K562 (cell line): ENCODE results near the gene CYP2C8. TPM values are rescaled to one million over a fixed set of nuclear protein-coding genes. Genes with fewer than 3 reads are reported as not detected.

ENCODE experiments used
- ATAC-seq: fragments of 200-7000 bp; cut with Tn5 transposase; 3 replicates; pipeline ENCODE4 v1.9.1; 2020; ENCODE audit warnings: moderate library complexity
- BruUV-seq: library from RNA; stranded (reverse); fragments of 400-500 nt; replicated peaks from 2 replicates; lab custom pipeline; 2021; lab: Mats Ljungman, UMichigan
- CTCF ChIA-PET: fragments of 300-600 bp; formaldehyde crosslinking; extraction: SDS; loops from one replicate; lab custom pipeline; 2021; ENCODE audit warnings: low intra/inter-chr PET ratio; lab: Yijun Ruan, JAX
- POLR2A ChIA-PET: fragments of 300-600, 350-650 bp; sonication (Branson Sonifier 250); formaldehyde crosslinking; extraction: SDS; loops from one replicate; lab custom pipeline; 2021; ENCODE audit warnings: antibody characterized with exemption, inconsistent platforms; lab: Yijun Ruan, JAX
- DNase-seq, 4 experiments: peaks; one replicate each; pipeline versions ENCODE4 v3.0.0 to v3.0.0-alpha.2; 2011 to 2018; ENCODE audit warnings: low spot score in 3 of 4, mixed read lengths in 3 of 4; ENCODE audit errors: extremely low read depth in 1 of 4
- FAIRE-seq: peaks from 2 replicates; lab custom pipeline; 2011; peaks lifted over from hg19 to GRCh38; lab: Jason Lieb, UNC
- H2AFZ ChIP-seq: 2 replicates; pipeline ENCODE4 v1.6.0; 2011; ENCODE audit warnings: low read depth, low read length, control low read depth, inconsistent platforms
- H3K27ac ChIP-seq: fragments of 200-600 bp; 3 replicates; pipeline ENCODE4 v1.8.0; 2011; ENCODE audit warnings: low read depth, mild to moderate bottlenecking, control low read depth, inconsistent platforms, low read length, moderate library complexity, mixed read lengths; ENCODE audit errors: extremely low read depth
- H3K27me3 ChIP-seq, 2 experiments: fragments of 300-600 bp in 1 of 2; 2 replicates in 1 of 2; 3 replicates in 1 of 2; pipeline versions ENCODE4 v1.6.0 to v1.8.0; 2011; ENCODE audit warnings: inconsistent platforms in 2 of 2, low read length in 2 of 2, mild to moderate bottlenecking in 1 of 2, mixed read lengths in 1 of 2, moderate library complexity in 1 of 2; ENCODE audit not compliant: control insufficient read depth in 2 of 2, insufficient read depth in 2 of 2
- H3K36me3 ChIP-seq: fragments of 300-600 bp; 3 replicates; pipeline ENCODE4 v1.8.0; 2011; ENCODE audit warnings: mild to moderate bottlenecking, low read length, inconsistent platforms; ENCODE audit not compliant: control insufficient read depth, insufficient read depth
- H3K4me1 ChIP-seq, 2 experiments: fragments of 200-600 bp in 1 of 2; replicated peaks in 1 of 2; 2 replicates in 1 of 2; 3 replicates in 1 of 2; pipeline versions ENCODE4 v1.5.1 to v1.8.0; 2011; ENCODE audit warnings: inconsistent platforms in 2 of 2, low read length in 2 of 2, mild to moderate bottlenecking in 1 of 2, mixed read lengths in 1 of 2, moderate library complexity in 1 of 2; ENCODE audit not compliant: control insufficient read depth in 2 of 2, insufficient read depth in 2 of 2
- H3K4me2 ChIP-seq: 2 replicates; pipeline ENCODE4 v1.6.1; 2011; ENCODE audit warnings: low read length, control low read depth, inconsistent platforms, mixed read lengths; ENCODE audit not compliant: insufficient read depth
- H3K4me3 ChIP-seq: fragments of 200-600 bp; sonication (generic), shearing (Covaris generic); 2 replicates; pipeline ENCODE4 v1.5.1; 2016; ENCODE audit warnings: control low read depth, inconsistent platforms
- H3K79me2 ChIP-seq: fragments of 200-600 bp; 3 replicates; pipeline ENCODE4 v1.8.0; 2011; ENCODE audit warnings: low read length, inconsistent platforms; ENCODE audit not compliant: control insufficient read depth, insufficient read depth
- H3K9ac ChIP-seq, 2 experiments: 2 replicates each; pipeline versions ENCODE4 v1.6.0 to v1.6.1; 2011; ENCODE audit warnings: low read depth in 2 of 2, low read length in 2 of 2, control low read depth in 1 of 2, inconsistent platforms in 1 of 2, mild to moderate bottlenecking in 1 of 2, mixed read lengths in 1 of 2; ENCODE audit not compliant: insufficient read depth in 1 of 2
- H3K9me1 ChIP-seq: one replicate; pipeline ENCODE4 v1.6.0; 2011; ENCODE audit warnings: inconsistent platforms, mild to moderate bottlenecking, low read length, moderate library complexity; ENCODE audit not compliant: control insufficient read depth, insufficient read depth
- H3K9me3 ChIP-seq: replicated peaks from 2 replicates; pipeline ENCODE4 v1.5.1; 2011; ENCODE audit warnings: low read depth, low read length, inconsistent platforms; ENCODE audit not compliant: control insufficient read depth, insufficient read depth
- H4K20me1 ChIP-seq: replicated peaks from 2 replicates; pipeline ENCODE4 v1.6.1; 2011; ENCODE audit warnings: low read length, inconsistent platforms, mixed read lengths; ENCODE audit not compliant: control insufficient read depth, insufficient read depth
- NR0B1 ChIP-seq: fragments of 450-650 bp; IDR thresholded peaks from one replicate; pipeline ENCODE4 v1.6.1; 2018; ENCODE audit warnings: mild to moderate bottlenecking, moderate library complexity; ENCODE audit not compliant: partially characterized antibody
- NR2C2 ChIP-seq, 2 experiments: fragments of 200-800 bp in 1 of 2; sonication (Bioruptor generic) in 1 of 2; sonication (generic) in 1 of 2; formaldehyde crosslinking in 1 of 2; IDR thresholded peaks; 2 replicates each; pipeline versions ENCODE4 v1.6.1 to v1.8.0; 2016 to 2022; ENCODE audit warnings: mild to moderate bottlenecking in 1 of 2, missing compliant biosample characterization in 1 of 2, missing genetic modification characterization in 1 of 2, missing genetic modification reagents in 1 of 2
- RFX1 ChIP-seq: fragments of 450-650 bp; IDR thresholded peaks from 2 replicates; pipeline ENCODE4 v1.6.1; 2016; ENCODE audit warnings: mild to moderate bottlenecking, moderate library complexity
- RUNX1 ChIP-seq: sonication (generic); IDR thresholded peaks from 2 replicates; pipeline ENCODE4 v1.6.1; 2016; ENCODE audit warnings: antibody characterized with exemption, low read depth
- TFAP4 ChIP-seq: sonication (generic); formaldehyde crosslinking; IDR thresholded peaks from 2 replicates; pipeline ENCODE4 v1.8.0; 2022; ENCODE audit warnings: missing genetic modification reagents, mild to moderate bottlenecking, moderate library complexity, borderline replicate concordance
- ZC3H11A ChIP-seq: IDR thresholded peaks from 2 replicates; pipeline ENCODE4 v1.6.1; 2012; ENCODE audit warnings: low read depth, low read length, improper control_type of control experiment
- ZNF511 ChIP-seq: sonication (generic); formaldehyde crosslinking; IDR thresholded peaks from 2 replicates; pipeline ENCODE4 v1.8.0; 2022; ENCODE audit warnings: mild to moderate bottlenecking, missing genetic modification reagents
- ZNF518B ChIP-seq: fragments of 250-450 bp; sonication (Bioruptor Pico); IDR thresholded peaks from 2 replicates; pipeline ENCODE4 v1.5.0; 2021; ENCODE audit warnings: mild to moderate bottlenecking, moderate library complexity
- WGBS: fragments of 100-300 bp; shearing (Covaris generic); methylation state at CpG from one replicate; pipeline ENCODE4 v1.1.6; 2016; ENCODE audit warnings: low coverage, mixed read lengths; ENCODE audit not compliant: insufficient coverage; ENCODE audit errors: missing lambda C conversion rate; 5-methylcytosine and 5-hydroxymethylcytosine counted together
- in situ Hi-C: fragments of 300-500 bp; cut with MboI; formaldehyde crosslinking; loops from 4 replicates; pipeline ENCODE4 v1.15.0; 2018; ENCODE audit warnings: inconsistent platforms, mixed read lengths
- intact Hi-C: fragments of 100-400 bp; cut with micrococcal nuclease; formaldehyde crosslinking; loops from 2 replicates; pipeline ENCODE4 v1.14.2; 2022
- polyA plus RNA-seq, 8 experiments: library from polyadenylated mRNA; depleted of rRNA in 4 of 8; stranded (reverse) in 5 of 8; unstranded in 3 of 8; fragments of >200 nt; fragmentation: Nextera tagmentation in 2 of 8; fragmentation: Illumina TruSeq in 1 of 8; extraction: Ambion mirVana in 2 of 8; extraction: Trizol in 1 of 8; gene quantifications; 2 replicates each; pipeline versions ENCODE4 v1.2.1 to v1.2.3, GENCODE V29; 2011 to 2014; ENCODE audit warnings: inconsistent platforms in 1 of 8, missing spikeins in 1 of 8
- total RNA-seq, 7 experiments: library from RNA; depleted of rRNA in 6 of 7; stranded (reverse); fragments of >200 nt in 6 of 7; fragmentation: Illumina TruSeq in 2 of 7; extraction: Trizol in 2 of 7; gene quantifications; 2 replicates each; pipeline versions ENCODE4 v1.2.1 to v1.2.3, GENCODE V29; 2011 to 2021; ENCODE audit warnings: low replicate concordance in 1 of 7

The CYP2C8 gene
- total and polyA plus RNA-seq, 9 of the 15 experiments (the other 6 are each of a cell fraction or from before 2014, with no cell fraction given), result 0.06 to 0.16 (median 0.10) TPM; not detected in 5

- Histone ChIP-seq H3K36me3 (no peaks in the 10 kb centered on the region), H3K27me3 (no peaks in the 10 kb centered on the region), H3K9ac (no peak overlapping the region), H3K9me3 (no peaks in the 10 kb centered on the region), H3K79me2 (no peaks in the 10 kb centered on the region), H3K27ac (no peak overlapping the region), H3K4me3 (no peak overlapping the region), H4K20me1 (no peaks in the 10 kb centered on the region), H3K4me2 (no peak overlapping the region), H2AFZ (no peak overlapping the region), H3K9me1 (no peaks in the 10 kb centered on the region), H3K4me1 (no peaks in the 10 kb centered on the region)
- POLR2A ChIA-PET, result interaction anchor here (0.6 to 0.7 kb wide), 2 partner anchors 24 to 27 kb away, joined by 3 to 4 read pairs; no protein-coding TSS in a partner anchor
- no TSS peak for BruUV-seq
- WGBS, result 0% methylated on average over 3 of the region's 3 CpGs
- ATAC-seq, result no peak
- FAIRE-seq, result no peak
- DNase-seq, result no peak
- no peak for TF ChIP-seq NR0B1
- TF ChIP-seq RFX1, result peak; percentile 17; the same call in 1 of the 2 replicates
- CTCF ChIA-PET, result no interaction called here
- in situ Hi-C loops (no loop called here), intact Hi-C loops (no loop called here)
Observed at GRCh38 chr10:95056744-95057363, 12.4 kb downstream of the CYP2C8 start.

- DNase-seq, result no peak
- Histone ChIP-seq H3K36me3 (no peaks in the 10 kb centered on the region), H2AFZ (no peak overlapping the region), H3K27ac (no peak overlapping the region), H3K9ac (no peak overlapping the region), H3K9me3 (no peaks in the 10 kb centered on the region), H3K4me1 (no peaks in the 10 kb centered on the region), H3K4me2 (no peak overlapping the region), H3K4me3 (no peak overlapping the region), H3K27me3 (no peaks in the 10 kb centered on the region), H3K9me1 (no peaks in the 10 kb centered on the region), H3K79me2 (no peaks in the 10 kb centered on the region), H4K20me1 (no peaks in the 10 kb centered on the region)
- ChIA-PET POLR2A (no interaction called here), CTCF (no interaction called here)
- intact Hi-C loops (no loop called here), in situ Hi-C loops (no loop called here)
- no TSS peak for BruUV-seq
- WGBS, result 0% methylated on average over 2 of the region's 2 CpGs
- no peak for ATAC-seq
- no peak for FAIRE-seq
- no peak for TF ChIP-seq NR2C2 (CRISPR knock-in tag; IDR thresholded peaks at IDR 0.05)
- no peak for TF ChIP-seq NR2C2 (tag; IDR thresholded peaks at IDR 0.05)
- no peak for TF ChIP-seq ZC3H11A
- no peak for TF ChIP-seq TFAP4 (CRISPR knock-in tag)
- no peak for TF ChIP-seq ZNF518B (CRISPR knock-in tag)
- no peak for TF ChIP-seq RUNX1
- TF ChIP-seq ZNF511 (CRISPR knock-in tag), result no peak
Observed at GRCh38 chr10:95049919-95050318, 19.4 kb downstream of the CYP2C8 start.
